HEK293 (cell line): ENCODE results near the gene RASA1.

Experiments used
- YY2 ChIP-seq: fragments of 450-650 bp; formaldehyde crosslinking; IDR thresholded peaks from 2 replicates; pipeline ENCODE4 v1.5.1; 2016; ENCODE audit warnings: missing biosample characterization, missing genetic modification characterization
- ZFP69B ChIP-seq: fragments of 450-650 bp; formaldehyde crosslinking; IDR thresholded peaks from 2 replicates; pipeline ENCODE4 v1.5.1; 2016; ENCODE audit warnings: missing biosample characterization, missing genetic modification characterization
- ZNF174 ChIP-seq: fragments of 450-650 bp; formaldehyde crosslinking; IDR thresholded peaks from 2 replicates; pipeline ENCODE4 v1.5.0; 2017; ENCODE audit warnings: missing biosample characterization, mild to moderate bottlenecking, missing genetic modification characterization
- ZNF501 ChIP-seq: fragments of 450-650 bp; formaldehyde crosslinking; IDR thresholded peaks from 2 replicates; pipeline ENCODE4 v1.5.1; 2016; ENCODE audit warnings: missing biosample characterization, missing genetic modification characterization
- TF ChIP-seq, protein P1 (sequence below): fragments of 450-650 bp; formaldehyde crosslinking; IDR thresholded peaks from 2 replicates; pipeline ENCODE4 v1.5.1; 2016; ENCODE audit warnings: missing biosample characterization, missing genetic modification characterization

DNA sequence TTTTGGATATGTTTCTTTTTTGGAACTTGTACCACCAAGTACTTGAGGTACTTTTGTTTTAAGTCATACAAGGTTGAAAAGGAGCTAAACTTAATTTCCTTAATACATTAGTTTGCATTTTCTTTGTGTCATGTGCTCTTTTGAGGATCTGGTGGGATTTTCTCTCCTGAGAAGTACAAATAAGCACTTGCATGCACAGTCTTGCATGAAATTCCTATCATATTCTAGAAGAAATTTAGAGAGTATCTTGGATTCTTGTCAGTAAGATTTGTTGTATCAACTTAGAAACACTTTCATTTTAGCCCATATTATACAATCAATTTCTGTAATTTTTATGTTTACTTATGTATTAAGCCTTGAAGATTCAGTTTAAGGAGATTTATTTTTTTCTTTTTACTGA, 80.2 kb downstream of the RASA1 start:
- no peak for TF ChIP-seq ZFP69B
- TF ChIP-seq, protein P1, sequence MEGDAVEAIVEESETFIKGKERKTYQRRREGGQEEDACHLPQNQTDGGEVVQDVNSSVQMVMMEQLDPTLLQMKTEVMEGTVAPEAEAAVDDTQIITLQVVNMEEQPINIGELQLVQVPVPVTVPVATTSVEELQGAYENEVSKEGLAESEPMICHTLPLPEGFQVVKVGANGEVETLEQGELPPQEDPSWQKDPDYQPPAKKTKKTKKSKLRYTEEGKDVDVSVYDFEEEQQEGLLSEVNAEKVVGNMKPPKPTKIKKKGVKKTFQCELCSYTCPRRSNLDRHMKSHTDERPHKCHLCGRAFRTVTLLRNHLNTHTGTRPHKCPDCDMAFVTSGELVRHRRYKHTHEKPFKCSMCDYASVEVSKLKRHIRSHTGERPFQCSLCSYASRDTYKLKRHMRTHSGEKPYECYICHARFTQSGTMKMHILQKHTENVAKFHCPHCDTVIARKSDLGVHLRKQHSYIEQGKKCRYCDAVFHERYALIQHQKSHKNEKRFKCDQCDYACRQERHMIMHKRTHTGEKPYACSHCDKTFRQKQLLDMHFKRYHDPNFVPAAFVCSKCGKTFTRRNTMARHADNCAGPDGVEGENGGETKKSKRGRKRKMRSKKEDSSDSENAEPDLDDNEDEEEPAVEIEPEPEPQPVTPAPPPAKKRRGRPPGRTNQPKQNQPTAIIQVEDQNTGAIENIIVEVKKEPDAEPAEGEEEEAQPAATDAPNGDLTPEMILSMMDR (tag by site-specific recombination), result no peak
- TF ChIP-seq ZNF501 (tag by site-specific recombination), result no peak
- TF ChIP-seq YY2 (tag by site-specific recombination), result no peak
- TF ChIP-seq ZNF174 (tag by site-specific recombination), result no peak
